K562 (cell line): ENCODE data around the gene UBA52. TPM values are rescaled to one million over a fixed set of nuclear protein-coding genes. Genes with fewer than 3 reads are reported as not detected.

Experiments
- ATAC-seq: fragments of 200-7000 bp; cut with Tn5 transposase; 3 replicates; pipeline ENCODE4 v1.9.1; 2020; ENCODE audit warnings: moderate library complexity
- BruUV-seq: library from RNA; stranded (reverse); fragments of 400-500 nt; replicated peaks from 2 replicates; lab custom pipeline; 2021; lab: Mats Ljungman, UMichigan
- CTCF ChIA-PET: fragments of 300-600 bp; formaldehyde crosslinking; extraction: SDS; loops from one replicate; lab custom pipeline; 2021; ENCODE audit warnings: low intra/inter-chr PET ratio; lab: Yijun Ruan, JAX
- POLR2A ChIA-PET: fragments of 300-600, 350-650 bp; sonication (Branson Sonifier 250); formaldehyde crosslinking; extraction: SDS; loops from one replicate; lab custom pipeline; 2021; ENCODE audit warnings: antibody characterized with exemption, inconsistent platforms; lab: Yijun Ruan, JAX
- DNase-seq, 4 experiments: peaks; one replicate each; pipeline versions ENCODE4 v3.0.0 to v3.0.0-alpha.2; 2011 to 2018; ENCODE audit warnings: low spot score in 3 of 4, mixed read lengths in 3 of 4; ENCODE audit errors: extremely low read depth in 1 of 4
- FAIRE-seq: peaks from 2 replicates; lab custom pipeline; 2011; peaks lifted over from hg19 to GRCh38; lab: Jason Lieb, UNC
- H2AFZ ChIP-seq: 2 replicates; pipeline ENCODE4 v1.6.0; 2011; ENCODE audit warnings: low read depth, low read length, control low read depth, inconsistent platforms
- H3K27ac ChIP-seq: fragments of 200-600 bp; 3 replicates; pipeline ENCODE4 v1.8.0; 2011; ENCODE audit warnings: low read depth, mild to moderate bottlenecking, control low read depth, inconsistent platforms, low read length, moderate library complexity, mixed read lengths; ENCODE audit errors: extremely low read depth
- H3K27me3 ChIP-seq, 2 experiments: fragments of 300-600 bp in 1 of 2; 2 replicates in 1 of 2; 3 replicates in 1 of 2; pipeline versions ENCODE4 v1.6.0 to v1.8.0; 2011; ENCODE audit warnings: inconsistent platforms in 2 of 2, low read length in 2 of 2, mild to moderate bottlenecking in 1 of 2, mixed read lengths in 1 of 2, moderate library complexity in 1 of 2; ENCODE audit not compliant: control insufficient read depth in 2 of 2, insufficient read depth in 2 of 2
- H3K36me3 ChIP-seq: fragments of 300-600 bp; 3 replicates; pipeline ENCODE4 v1.8.0; 2011; ENCODE audit warnings: mild to moderate bottlenecking, low read length, inconsistent platforms; ENCODE audit not compliant: control insufficient read depth, insufficient read depth
- H3K4me1 ChIP-seq, 2 experiments: fragments of 200-600 bp in 1 of 2; replicated peaks in 1 of 2; 2 replicates in 1 of 2; 3 replicates in 1 of 2; pipeline versions ENCODE4 v1.5.1 to v1.8.0; 2011; ENCODE audit warnings: inconsistent platforms in 2 of 2, low read length in 2 of 2, mild to moderate bottlenecking in 1 of 2, mixed read lengths in 1 of 2, moderate library complexity in 1 of 2; ENCODE audit not compliant: control insufficient read depth in 2 of 2, insufficient read depth in 2 of 2
- H3K4me2 ChIP-seq: 2 replicates; pipeline ENCODE4 v1.6.1; 2011; ENCODE audit warnings: low read length, control low read depth, inconsistent platforms, mixed read lengths; ENCODE audit not compliant: insufficient read depth
- H3K4me3 ChIP-seq: fragments of 200-600 bp; sonication (generic), shearing (Covaris generic); 2 replicates; pipeline ENCODE4 v1.5.1; 2016; ENCODE audit warnings: control low read depth, inconsistent platforms
- H3K79me2 ChIP-seq: fragments of 200-600 bp; 3 replicates; pipeline ENCODE4 v1.8.0; 2011; ENCODE audit warnings: low read length, inconsistent platforms; ENCODE audit not compliant: control insufficient read depth, insufficient read depth
- H3K9ac ChIP-seq, 2 experiments: 2 replicates each; pipeline versions ENCODE4 v1.6.0 to v1.6.1; 2011; ENCODE audit warnings: low read depth in 2 of 2, low read length in 2 of 2, control low read depth in 1 of 2, inconsistent platforms in 1 of 2, mild to moderate bottlenecking in 1 of 2, mixed read lengths in 1 of 2; ENCODE audit not compliant: insufficient read depth in 1 of 2
- H3K9me1 ChIP-seq: one replicate; pipeline ENCODE4 v1.6.0; 2011; ENCODE audit warnings: inconsistent platforms, mild to moderate bottlenecking, low read length, moderate library complexity; ENCODE audit not compliant: control insufficient read depth, insufficient read depth
- H3K9me3 ChIP-seq: replicated peaks from 2 replicates; pipeline ENCODE4 v1.5.1; 2011; ENCODE audit warnings: low read depth, low read length, inconsistent platforms; ENCODE audit not compliant: control insufficient read depth, insufficient read depth
- H4K20me1 ChIP-seq: replicated peaks from 2 replicates; pipeline ENCODE4 v1.6.1; 2011; ENCODE audit warnings: low read length, inconsistent platforms, mixed read lengths; ENCODE audit not compliant: control insufficient read depth, insufficient read depth
- BMI1 ChIP-seq: fragments of 150-350 bp; IDR thresholded peaks from 2 replicates; pipeline ENCODE4 v1.6.1; 2014; ENCODE audit warnings: low read length
- EP400 ChIP-seq: fragments of 450-650 bp; IDR thresholded peaks from 2 replicates; pipeline ENCODE4 v1.6.1; 2017; ENCODE audit warnings: antibody characterized with exemption, mild to moderate bottlenecking, moderate library complexity
- FOXA1 ChIP-seq: fragments of 450-650 bp; IDR thresholded peaks from 2 replicates; pipeline ENCODE4 v1.6.1; 2016; ENCODE audit warnings: mild to moderate bottlenecking, borderline replicate concordance
- GABPB2 ChIP-seq: fragments of 250-450 bp; sonication (Bioruptor Pico); conservative IDR thresholded peaks from 2 replicates; pipeline ENCODE4 v1.5.1; 2021; ENCODE audit warnings: mild to moderate bottlenecking
- NCOA1 ChIP-seq: fragments of 450-650 bp; IDR thresholded peaks from 2 replicates; pipeline ENCODE4 v1.6.1; 2016; ENCODE audit warnings: low read depth
- NONO ChIP-seq, 2 experiments: fragments of 200-400 bp in 1 of 2; fragments of 450-650 bp in 1 of 2; formaldehyde crosslinking in 1 of 2; IDR thresholded peaks; 2 replicates each; pipeline ENCODE4 v1.6.1; 2017; ENCODE audit warnings: low read depth in 2 of 2, mild to moderate bottlenecking in 2 of 2, moderate library complexity in 2 of 2, low read length in 1 of 2
- SMAD4 ChIP-seq: fragments of 250-450 bp; sonication (Bioruptor Pico); conservative IDR thresholded peaks from 2 replicates; pipeline ENCODE4 v1.8.0; 2021; ENCODE audit warnings: inconsistent platforms, mild to moderate bottlenecking, moderate library complexity
- SP1 ChIP-seq: sonication (generic); formaldehyde crosslinking; IDR thresholded peaks from 2 replicates; pipeline ENCODE4 v1.8.1; 2022; ENCODE audit warnings: mild to moderate bottlenecking, missing genetic modification reagents
- STAT5A ChIP-seq: IDR thresholded peaks from 2 replicates; pipeline ENCODE4 v1.6.1; 2012; ENCODE audit warnings: low read length, inconsistent platforms, borderline replicate concordance
- ZBTB17 ChIP-seq: fragments of 450-650 bp; formaldehyde crosslinking; IDR thresholded peaks from 2 replicates; pipeline ENCODE4 v1.4.0; 2020; ENCODE audit warnings: mild to moderate bottlenecking
- ZSCAN29 ChIP-seq: fragments of 450-650 bp; IDR thresholded peaks from 2 replicates; pipeline ENCODE4 v1.6.1; 2017
- whole genome bisulfite sequencing: fragments of 100-300 bp; shearing (Covaris generic); methylation state at CpG from one replicate; pipeline ENCODE4 v1.1.6; 2016; ENCODE audit warnings: low coverage, mixed read lengths; ENCODE audit not compliant: insufficient coverage; ENCODE audit errors: missing lambda C conversion rate; 5-methylcytosine and 5-hydroxymethylcytosine counted together
- in situ Hi-C: fragments of 300-500 bp; cut with MboI; formaldehyde crosslinking; loops from 4 replicates; pipeline ENCODE4 v1.15.0; 2018; ENCODE audit warnings: inconsistent platforms, mixed read lengths
- intact Hi-C: fragments of 100-400 bp; cut with micrococcal nuclease; formaldehyde crosslinking; loops from 2 replicates; pipeline ENCODE4 v1.14.2; 2022
- polyA plus RNA-seq, 8 experiments: library from polyadenylated mRNA; depleted of rRNA in 4 of 8; stranded (reverse) in 5 of 8; unstranded in 3 of 8; fragments of >200 nt; fragmentation: Nextera tagmentation in 2 of 8; fragmentation: Illumina TruSeq in 1 of 8; extraction: Ambion mirVana in 2 of 8; extraction: Trizol in 1 of 8; gene quantifications; 2 replicates each; pipeline versions ENCODE4 v1.2.1 to v1.2.3, GENCODE V29; 2011 to 2014; ENCODE audit warnings: inconsistent platforms in 1 of 8, missing spikeins in 1 of 8
- total RNA-seq, 7 experiments: library from RNA; depleted of rRNA in 6 of 7; stranded (reverse); fragments of >200 nt in 6 of 7; fragmentation: Illumina TruSeq in 2 of 7; extraction: Trizol in 2 of 7; gene quantifications; 2 replicates each; pipeline versions ENCODE4 v1.2.1 to v1.2.3, GENCODE V29; 2011 to 2021; ENCODE audit warnings: low replicate concordance in 1 of 7
- TF ChIP-seq, protein P1 (sequence below): sonication (generic); formaldehyde crosslinking; IDR thresholded peaks from 2 replicates; pipeline ENCODE4 v1.8.1; 2023; ENCODE audit warnings: mild to moderate bottlenecking, missing genetic modification reagents, moderate library complexity
- TF ChIP-seq, protein P2 (sequence below), 3 experiments: IDR thresholded peaks in 2 of 3; conservative IDR thresholded peaks in 1 of 3; 2 replicates each; pipeline ENCODE4 v1.5.1; 2011 to 2012; ENCODE audit warnings: low read length in 3 of 3, mild to moderate bottlenecking in 3 of 3, control low read depth in 2 of 3, improper control_type of control experiment in 1 of 3, inconsistent platforms in 1 of 3, low read depth in 1 of 3, mixed read lengths in 1 of 3, moderate library complexity in 1 of 3; ENCODE audit not compliant: insufficient read depth in 2 of 3

Gene UBA52
- total and polyA plus RNA-seq, 9 of the 15 experiments (the other 6 are each of a cell fraction or from before 2014, with no cell fraction given), result 1,110 to 2,751 (median 1,733) TPM

DNA sequence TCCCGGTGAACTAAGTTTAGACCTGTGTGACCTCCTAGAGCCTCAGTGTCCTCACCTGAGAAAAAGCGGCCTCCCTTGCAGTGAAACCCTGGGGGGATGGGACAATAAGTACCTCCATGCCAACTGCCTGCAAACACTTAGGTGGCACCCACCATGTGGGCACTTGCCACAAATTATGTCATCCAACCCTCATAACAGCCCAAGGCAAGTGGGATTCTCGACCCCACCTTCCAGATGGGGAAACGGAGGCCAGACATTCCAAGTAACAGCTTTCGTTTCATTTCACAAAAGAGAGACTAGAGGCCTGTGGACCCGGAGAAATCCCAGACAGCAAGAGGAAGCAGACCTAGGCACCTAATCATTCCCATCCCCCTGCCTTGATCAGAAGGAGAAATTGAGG lies 23.8 kb downstream of the UBA52 start:
- Histone ChIP-seq H4K20me1 (peaks cover 6% of the 10 kb centered on the region; the same call in 1 of the 2 replicates), H3K9ac (peak overlapping the region in 1 of 2 experiments; percentile 7; a peak in 1 of 4 replicates), H2AFZ (no peak overlapping the region), H3K79me2 (peaks cover 4% of the 10 kb centered on the region; the same call in 1 of the 3 replicates), H3K4me3 (no peak overlapping the region), H3K4me2 (no peak overlapping the region), H3K9me3 (no peaks in the 10 kb centered on the region), H3K27ac (no peak overlapping the region), H3K9me1 (no peaks in the 10 kb centered on the region), H3K4me1 (peaks cover 25 to 75% of the 10 kb centered on the region in 2 experiments), H3K27me3 (no peaks in the 10 kb centered on the region), H3K36me3 (peaks cover 5% of the 10 kb centered on the region; the same call in 2 of the 3 replicates)
- TF ChIP-seq GABPB2 (CRISPR knock-in tag) (no peak), NONO (IDR thresholded peaks at IDR 0.05; ENCODE audit: low read depth in 2 of 2, low read length in 1 of 2) (no peak)
- in situ Hi-C loops, result no loop called here
- ChIA-PET CTCF (interaction anchor here (0.6 kb wide), 1 partner anchor 237 kb away, joined by 4 read pairs; no protein-coding TSS in a partner anchor), POLR2A (interaction anchor here (0.7 kb wide), 1 partner anchor 116 kb away, joined by 3 read pairs; no protein-coding TSS in a partner anchor)
- 91% methylated on average over 6 of the region's 6 CpGs for WGBS
- intact Hi-C loops, result loop anchor here (10.0 kb wide), 1 partner anchor 249 kb away; no protein-coding TSS in a partner anchor
- ATAC-seq (no peak), DNase-seq (no peak), FAIRE-seq (no peak)
- BruUV-seq, result no TSS peak

DNA sequence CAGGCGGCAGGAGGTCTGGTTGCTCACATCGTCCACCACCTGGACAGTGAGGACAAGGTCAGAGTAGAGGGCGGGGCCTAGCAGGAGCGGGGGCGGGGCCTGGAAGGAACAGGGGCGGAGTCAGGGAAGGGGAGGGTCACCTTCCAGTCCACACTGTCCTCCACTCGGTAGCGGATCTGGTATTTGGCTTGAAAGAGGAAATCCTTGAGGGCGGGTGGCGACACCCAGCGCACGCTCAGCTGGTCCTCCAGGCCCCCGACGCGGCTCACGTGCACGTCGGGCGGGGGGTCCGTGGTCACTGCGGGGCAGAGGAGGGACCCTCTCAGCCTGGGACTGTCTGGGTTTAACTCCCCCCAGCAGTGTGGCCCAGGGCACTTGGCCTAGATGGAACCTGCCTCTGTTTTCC lies 25.1 kb downstream of the UBA52 start:
- peaks cover 21 to 69% of the 10 kb centered on the region in 2 experiments for H3K4me1 ChIP-seq
- POLR2A ChIA-PET, result interaction anchor here (0.8 kb wide), 1 partner anchor 9 kb away, joined by 3 read pairs; no protein-coding TSS in a partner anchor
- peak overlapping the region; percentile 77 for H3K4me2 ChIP-seq
- peak overlapping the region; percentile 99 for H2AFZ ChIP-seq
- WGBS, result 2% methylated on average over 19 of the region's 21 CpGs
- CTCF ChIA-PET, result no interaction called here
- intact Hi-C loops, result loop anchor here (10.0 kb wide), 1 partner anchor 248 kb away; no protein-coding TSS in a partner anchor
- H3K36me3 ChIP-seq, result no peaks in the 10 kb centered on the region; the same call in 2 of the 3 replicates
- no TSS peak for BruUV-seq
- peak overlapping the region; percentile 49 to 89 for H3K9ac ChIP-seq
- 0 out of 2 replicates have a peak overlapping the region, but pooled peaks have one; percentile 16 for H3K4me3 ChIP-seq
- H3K9me1 ChIP-seq, result no peaks in the 10 kb centered on the region
- FAIRE-seq (peak; percentile 99), DNase-seq (peak; percentile 92 to 95 (median 94)), ATAC-seq (peak; percentile 92)
- no peaks in the 10 kb centered on the region for H3K27me3 ChIP-seq
- H3K9me3 ChIP-seq, result no peaks in the 10 kb centered on the region
- peak overlapping the region; percentile 59; the same call in 2 of the 3 replicates for H3K27ac ChIP-seq
- H4K20me1 ChIP-seq, result no peaks in the 10 kb centered on the region
- in situ Hi-C loops, result no loop called here
- H3K79me2 ChIP-seq, result no peaks in the 10 kb centered on the region
- TF ChIP-seq STAT5A (no peak), BMI1 (no peak), NCOA1 (no peak), SP1 (CRISPR knock-in tag) (peak; percentile 83), FOXA1 (no peak), EP400 (peak; percentile 60), ZSCAN29 (peak; percentile 92), SMAD4 (0 out of 2 replicates have a peak, but pooled peaks have one; percentile 23), ZBTB17 (CRISPR knock-in tag) (no peak)
- TF ChIP-seq, protein P1, sequence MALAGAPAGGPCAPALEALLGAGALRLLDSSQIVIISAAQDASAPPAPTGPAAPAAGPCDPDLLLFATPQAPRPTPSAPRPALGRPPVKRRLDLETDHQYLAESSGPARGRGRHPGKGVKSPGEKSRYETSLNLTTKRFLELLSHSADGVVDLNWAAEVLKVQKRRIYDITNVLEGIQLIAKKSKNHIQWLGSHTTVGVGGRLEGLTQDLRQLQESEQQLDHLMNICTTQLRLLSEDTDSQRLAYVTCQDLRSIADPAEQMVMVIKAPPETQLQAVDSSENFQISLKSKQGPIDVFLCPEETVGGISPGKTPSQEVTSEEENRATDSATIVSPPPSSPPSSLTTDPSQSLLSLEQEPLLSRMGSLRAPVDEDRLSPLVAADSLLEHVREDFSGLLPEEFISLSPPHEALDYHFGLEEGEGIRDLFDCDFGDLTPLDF (CRISPR knock-in tag), result no peak
- TF ChIP-seq, protein P2, sequence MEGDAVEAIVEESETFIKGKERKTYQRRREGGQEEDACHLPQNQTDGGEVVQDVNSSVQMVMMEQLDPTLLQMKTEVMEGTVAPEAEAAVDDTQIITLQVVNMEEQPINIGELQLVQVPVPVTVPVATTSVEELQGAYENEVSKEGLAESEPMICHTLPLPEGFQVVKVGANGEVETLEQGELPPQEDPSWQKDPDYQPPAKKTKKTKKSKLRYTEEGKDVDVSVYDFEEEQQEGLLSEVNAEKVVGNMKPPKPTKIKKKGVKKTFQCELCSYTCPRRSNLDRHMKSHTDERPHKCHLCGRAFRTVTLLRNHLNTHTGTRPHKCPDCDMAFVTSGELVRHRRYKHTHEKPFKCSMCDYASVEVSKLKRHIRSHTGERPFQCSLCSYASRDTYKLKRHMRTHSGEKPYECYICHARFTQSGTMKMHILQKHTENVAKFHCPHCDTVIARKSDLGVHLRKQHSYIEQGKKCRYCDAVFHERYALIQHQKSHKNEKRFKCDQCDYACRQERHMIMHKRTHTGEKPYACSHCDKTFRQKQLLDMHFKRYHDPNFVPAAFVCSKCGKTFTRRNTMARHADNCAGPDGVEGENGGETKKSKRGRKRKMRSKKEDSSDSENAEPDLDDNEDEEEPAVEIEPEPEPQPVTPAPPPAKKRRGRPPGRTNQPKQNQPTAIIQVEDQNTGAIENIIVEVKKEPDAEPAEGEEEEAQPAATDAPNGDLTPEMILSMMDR (IDR thresholded peaks at IDR 0.05 in 2 of 3, conservative IDR thresholded peaks at IDR 0.05 in 1 of 3; ENCODE audit: insufficient read depth in 2 of 3, low read depth in 1 of 3, low read length in 3 of 3), result peak in 2 of 3 experiments; percentile 16 to 22; a peak in 3 of 6 replicates
